Measurements from ENCODE around the gene TOE1.
"Not testable (repeated sequence)": the region's sequence is repeated elsewhere in the genome, so short reads cannot be mapped to it uniquely, and the experiment has no call there.

The TOE1 gene

DNA sequence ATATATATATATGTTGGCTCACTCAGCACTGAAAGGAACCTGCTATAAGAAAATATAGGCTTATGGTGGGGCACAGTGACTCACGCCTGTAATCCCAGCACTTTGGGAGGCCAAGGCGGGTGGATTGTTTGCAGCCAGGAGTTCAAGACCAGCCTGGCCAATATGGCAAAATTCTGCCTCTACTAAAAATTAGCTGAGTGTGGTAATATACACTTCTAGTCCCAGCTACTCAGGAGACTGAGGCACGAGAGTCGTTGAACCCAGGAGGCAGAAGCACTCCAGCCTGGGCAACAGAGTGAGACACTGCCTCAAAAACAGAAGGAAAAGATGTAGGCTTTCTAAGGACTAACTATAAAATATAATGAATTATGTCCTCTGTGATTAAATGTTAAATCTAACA, 14.9 kb downstream of the TOE1 start:
- DNase-seq (ENCODE audit: low spot score), result no peak

DNA sequence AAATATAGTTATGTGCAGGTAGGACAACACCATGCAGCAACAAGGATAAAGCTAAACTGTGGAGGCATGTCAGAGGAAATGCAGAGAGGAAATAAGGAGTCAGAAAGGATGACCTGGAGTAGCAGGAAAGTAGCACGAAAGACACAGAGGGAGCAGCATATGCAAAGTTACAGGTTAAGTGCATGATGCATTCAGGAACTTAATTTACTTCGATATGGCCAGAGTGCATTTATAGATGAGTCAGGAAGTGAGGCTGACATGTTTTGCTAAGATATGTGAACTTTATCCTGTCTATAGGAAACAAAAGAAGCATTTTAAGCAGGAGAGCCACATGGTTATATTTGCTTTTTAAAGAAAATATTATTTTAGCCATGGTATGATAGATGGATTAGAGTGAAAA, 15.7 kb downstream of the TOE1 start:
- no peak for DNase-seq (ENCODE audit: low spot score)

DNA sequence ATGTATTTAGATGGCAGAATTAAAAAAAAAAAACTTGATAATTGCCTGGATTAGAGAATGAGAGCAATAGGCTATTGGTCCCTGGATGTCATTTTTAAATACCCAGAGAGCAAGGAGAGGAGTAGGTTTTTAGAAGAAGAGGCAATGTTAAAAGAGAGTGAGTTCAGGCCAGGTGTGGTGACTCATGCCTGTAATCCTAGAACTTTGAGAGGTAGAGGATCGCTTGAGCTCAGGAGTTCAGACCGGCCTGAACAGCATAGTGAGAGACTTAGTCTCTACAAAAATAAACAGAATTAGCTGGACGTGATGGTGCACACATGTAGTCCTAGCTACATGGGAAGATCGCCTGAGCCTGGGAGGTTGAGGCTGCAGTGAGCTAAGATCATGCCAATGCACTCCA, 16.2 kb downstream of the TOE1 start:
- DNase-seq (ENCODE audit: low spot score), result no peak

DNA sequence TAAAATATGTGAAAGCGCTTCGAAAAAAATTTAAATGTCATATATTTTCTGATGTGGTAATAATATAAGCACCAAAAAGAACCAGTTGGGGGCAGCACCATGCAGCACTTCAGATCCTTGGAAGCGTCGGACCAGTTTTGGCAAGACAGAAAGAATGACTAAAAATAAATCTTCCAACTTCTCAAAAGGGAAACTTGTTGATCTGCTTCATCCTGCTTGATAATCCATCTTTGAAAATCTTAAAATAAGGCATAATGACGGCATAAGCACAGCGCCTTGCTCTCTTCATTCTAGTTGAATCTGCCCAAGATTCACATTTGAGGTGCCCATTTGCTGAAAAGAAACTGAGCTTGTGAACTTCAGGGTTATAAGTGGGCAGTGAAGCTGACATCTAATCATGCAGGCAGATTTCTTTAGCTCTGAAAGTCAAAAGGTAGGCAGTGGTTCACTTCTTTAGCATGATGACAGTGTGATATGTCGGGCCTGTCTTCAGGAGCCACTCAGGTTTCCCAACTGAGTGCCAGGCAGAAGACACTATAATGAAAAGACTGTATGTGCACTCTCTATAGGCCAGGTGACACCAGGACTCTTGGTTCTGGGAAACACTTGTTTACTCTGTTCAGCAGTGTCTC, 20.0 kb downstream of the TOE1 start:
- DNase-seq (ENCODE audit: low spot score), result peak; percentile 21

DNA sequence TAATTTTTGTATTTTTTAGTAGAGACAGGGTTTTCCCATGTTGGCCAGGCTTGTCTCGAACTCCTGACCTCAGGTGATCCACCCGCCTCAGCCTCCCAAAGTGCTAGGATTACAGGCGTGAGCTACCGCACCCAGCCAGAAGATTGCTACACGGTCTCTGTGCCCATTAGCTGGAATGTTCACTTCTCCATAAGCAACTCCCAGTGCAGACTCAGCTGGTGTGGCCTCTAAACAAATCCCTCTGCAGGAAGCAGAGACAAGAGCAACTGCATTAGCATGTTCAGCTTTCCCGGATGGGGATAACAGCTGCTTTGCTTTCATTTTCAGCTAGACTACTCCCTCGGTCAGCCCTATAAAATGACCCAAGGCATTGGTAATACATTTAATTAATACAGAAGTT, 21.0 kb downstream of the TOE1 start:
- DNase-seq (ENCODE audit: low spot score), result not testable (repeated sequence)

DNA sequence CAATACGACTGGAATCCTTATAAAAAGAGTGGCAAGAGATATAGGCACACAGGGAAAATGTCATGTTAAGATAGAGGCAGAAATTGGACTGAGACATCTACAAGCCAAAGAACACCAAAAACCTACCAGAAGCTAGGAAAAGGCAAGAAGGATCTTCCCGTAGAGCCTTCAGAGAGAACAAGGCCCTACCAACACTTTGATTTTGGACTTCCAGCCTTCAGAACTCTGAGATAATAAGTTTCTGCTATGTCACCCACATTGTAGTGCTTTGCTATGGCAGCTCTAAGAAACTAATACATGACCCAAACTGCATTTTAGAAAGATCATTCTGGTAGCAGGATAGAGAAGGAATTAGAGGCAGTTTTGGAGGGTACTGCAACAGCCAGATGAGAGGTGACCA, 24.3 kb downstream of the TOE1 start:
- no peak for DNase-seq (ENCODE audit: low spot score)

DNA sequence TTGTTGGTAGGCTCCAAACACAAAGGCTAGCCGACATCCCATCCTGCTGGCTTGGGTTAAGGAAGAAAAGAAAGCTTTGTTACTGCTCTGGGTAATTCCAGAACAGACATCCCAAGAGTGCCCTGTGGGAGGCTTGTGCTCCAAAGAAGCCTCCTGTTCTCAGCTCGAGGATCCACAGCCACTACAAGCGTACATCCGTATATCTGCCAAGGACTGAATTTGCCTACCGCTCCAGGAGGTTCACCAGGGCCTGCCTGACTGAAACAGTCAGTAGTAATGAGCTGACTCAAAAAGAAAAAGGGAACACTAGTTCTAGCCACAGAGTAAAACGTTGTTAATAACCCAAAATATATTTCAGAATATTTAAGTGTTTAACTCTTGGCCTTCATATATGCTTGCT, 25.1 kb downstream of the TOE1 start:
- no peak for DNase-seq (ENCODE audit: low spot score)

DNA sequence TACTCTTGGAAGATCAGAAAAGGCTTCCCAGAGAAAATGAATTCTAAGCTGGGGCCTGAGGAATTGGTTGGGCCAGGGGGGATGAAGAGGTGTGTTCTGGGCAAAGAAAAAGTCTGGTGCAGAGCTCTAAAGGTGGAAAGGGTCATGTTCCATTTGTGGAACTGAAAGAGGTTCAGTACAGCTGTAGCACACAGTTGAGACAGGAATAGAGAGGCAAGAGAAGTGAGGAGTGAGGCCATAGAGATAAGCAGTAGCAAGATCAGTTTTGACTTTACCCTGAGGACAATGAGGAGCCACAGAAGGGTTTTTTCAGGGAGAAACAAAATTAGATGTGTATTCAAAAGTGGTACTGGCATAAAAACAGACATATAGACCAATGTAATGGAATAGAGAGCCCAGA, 30.6 kb downstream of the TOE1 start:
- no peak for DNase-seq (ENCODE audit: low spot score)

DNA sequence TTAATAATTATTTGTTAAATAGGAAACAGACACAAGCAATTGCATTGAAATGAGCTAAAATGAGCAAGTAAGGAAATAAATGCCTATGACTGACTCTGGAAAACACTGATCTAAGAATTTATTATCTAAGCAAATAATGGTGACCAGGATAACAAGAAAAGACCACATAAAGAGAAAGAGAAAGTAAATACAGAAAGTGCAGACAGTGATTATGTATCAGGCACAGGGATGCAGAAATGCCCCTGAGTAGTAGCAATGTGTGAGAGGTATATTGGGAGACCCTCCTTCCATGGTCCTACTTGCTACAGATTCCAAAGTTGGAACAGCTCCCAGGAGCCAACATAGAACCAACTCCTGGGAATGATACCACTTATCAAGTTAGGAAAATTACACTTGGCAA, 33.6 kb downstream of the TOE1 start:
- DNase-seq (ENCODE audit: low spot score), result no peak

DNA sequence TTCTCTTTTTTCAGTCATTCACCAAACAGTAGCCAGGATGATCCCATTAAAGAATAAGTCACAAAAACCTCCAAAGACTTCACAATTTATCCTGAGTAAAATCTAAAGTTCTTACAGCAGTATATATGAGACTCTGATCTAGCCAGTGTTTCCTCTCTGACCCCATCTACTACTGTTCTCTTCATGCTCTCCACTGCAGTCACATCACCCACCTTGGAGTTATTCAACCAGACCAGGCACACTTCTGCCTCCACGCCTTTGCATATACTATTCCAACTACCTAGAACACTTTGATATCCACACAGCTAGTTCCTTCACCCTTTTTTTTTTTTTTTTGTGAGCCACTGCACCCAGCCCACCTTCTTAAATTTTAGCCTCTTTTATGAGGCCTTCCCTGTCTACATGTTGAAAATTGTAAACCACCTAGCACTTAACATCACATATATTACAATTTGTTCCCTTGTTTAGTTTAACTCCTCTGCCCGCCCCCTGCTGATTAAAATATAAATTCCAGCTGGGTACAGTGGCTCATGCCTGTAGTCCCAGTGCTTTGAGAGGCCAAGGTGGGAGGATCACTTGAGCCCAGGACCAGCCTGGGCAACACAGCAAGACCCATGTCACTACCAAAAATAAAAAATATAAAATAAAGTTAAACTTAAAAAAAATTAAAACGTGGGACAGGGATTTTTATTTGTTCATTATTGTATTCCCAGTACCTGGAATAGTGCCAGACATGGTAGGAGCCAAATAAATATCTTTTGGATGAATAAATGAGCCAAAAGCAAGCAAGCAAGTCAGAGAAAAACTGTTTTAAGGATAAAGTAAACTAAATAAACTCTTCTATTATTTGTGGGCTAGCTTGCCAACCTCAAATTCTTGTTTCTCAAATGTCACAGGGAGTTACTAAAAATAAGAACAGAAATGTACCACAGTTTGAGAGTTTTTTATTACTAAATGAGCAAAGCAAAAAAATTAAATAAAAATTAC, 35.4 kb downstream of the TOE1 start:
- no peak for DNase-seq (ENCODE audit: low spot score)

DNA sequence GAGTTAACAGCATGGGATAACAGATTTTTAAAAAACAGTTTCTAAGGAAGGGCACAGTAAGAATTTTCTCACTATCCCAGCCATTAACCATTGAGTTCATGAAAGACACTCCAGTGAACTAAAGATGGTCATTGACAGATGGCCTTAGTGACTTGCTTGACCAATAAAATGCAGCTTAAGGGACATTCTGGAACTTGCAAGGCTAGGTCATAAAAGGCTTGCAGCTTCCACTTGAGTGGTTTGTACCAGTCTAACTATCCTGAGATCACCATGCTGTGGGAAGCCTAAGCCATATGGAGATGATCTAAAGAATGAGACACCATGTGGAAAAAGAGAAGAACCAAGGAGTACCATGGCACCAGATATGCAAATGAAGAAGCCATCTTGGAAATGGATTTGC, 38.2 kb downstream of the TOE1 start:
- DNase-seq (ENCODE audit: low spot score), result no peak

DNA sequence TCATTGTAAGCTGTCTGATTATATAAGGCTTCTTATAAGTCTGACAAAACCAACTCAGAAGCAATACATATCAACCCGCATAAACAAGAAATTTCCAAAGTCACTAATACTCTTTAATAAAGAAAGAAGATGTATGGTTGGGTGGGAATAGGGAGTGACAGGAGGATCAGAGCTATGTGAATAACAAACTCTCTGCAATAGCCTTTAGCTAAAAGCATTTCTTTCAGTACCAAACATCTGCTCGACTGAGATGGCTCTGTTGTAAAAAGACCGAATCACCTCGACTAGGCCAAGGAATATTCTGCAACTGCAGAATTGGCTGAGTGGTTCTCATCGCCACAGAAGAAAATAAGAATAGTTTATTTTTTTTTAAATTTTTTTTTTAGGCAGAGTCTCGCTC, 39.6 kb downstream of the TOE1 start:
- no peak for DNase-seq (ENCODE audit: low spot score)

DNA sequence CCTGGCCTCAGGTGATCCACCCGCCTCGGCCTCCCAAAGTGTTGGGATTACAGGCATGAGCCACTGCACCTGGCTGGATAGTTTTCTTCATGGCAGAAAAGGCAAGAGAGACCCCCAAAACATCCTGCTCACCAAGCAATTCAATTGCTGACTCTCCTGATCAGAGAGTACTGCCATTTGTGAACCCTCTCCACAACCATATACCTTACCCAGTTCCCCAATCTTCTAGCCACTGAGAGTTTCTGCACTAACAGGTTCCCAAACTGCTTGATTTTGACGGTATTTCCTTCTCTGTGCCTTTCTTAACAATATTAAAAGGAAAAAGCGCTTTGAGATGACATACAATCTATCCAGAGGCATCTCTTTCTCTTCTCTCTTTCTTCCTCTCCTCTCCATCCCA, 40.2 kb downstream of the TOE1 start:
- DNase-seq (ENCODE audit: low spot score), result no peak

DNA sequence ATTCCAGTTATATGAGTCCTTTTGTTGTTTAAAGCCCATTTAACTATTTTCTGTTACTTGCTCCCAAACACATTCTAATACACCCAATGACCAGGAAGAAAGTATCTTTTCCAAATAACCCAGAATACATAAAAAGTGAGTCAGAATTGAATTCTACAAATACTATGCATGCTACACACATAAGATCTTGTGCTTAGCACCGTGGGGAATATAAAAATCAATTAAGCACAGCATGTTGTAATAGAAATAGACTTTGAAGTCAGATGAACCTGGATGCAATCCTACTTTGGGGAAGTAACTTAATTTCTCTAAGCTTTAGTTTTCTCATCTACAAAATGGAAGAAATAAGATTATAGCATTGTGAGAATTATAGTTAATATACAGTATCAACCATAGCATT, 40.8 kb downstream of the TOE1 start:
- DNase-seq (ENCODE audit: low spot score), result no peak

DNA sequence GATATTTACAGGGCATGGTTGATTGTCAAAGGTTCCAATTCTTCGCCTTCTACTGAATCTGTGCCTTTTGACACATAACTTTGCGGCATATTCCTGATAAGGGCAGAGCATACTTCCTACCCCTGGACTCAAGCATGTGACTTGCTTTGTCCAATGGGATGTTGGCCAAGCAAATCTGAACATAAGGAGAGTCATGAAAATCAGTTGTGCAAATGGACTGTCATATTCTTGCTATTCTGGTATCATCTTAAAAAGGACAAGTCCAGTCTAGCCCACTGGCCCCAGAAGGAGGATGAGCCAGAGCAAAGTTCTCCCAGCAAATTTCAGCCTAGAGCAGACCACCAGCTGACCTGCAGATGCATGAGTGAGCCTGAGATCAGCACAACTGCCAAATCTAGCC, 41.3 kb downstream of the TOE1 start:
- DNase-seq (ENCODE audit: low spot score), result no peak

DNA sequence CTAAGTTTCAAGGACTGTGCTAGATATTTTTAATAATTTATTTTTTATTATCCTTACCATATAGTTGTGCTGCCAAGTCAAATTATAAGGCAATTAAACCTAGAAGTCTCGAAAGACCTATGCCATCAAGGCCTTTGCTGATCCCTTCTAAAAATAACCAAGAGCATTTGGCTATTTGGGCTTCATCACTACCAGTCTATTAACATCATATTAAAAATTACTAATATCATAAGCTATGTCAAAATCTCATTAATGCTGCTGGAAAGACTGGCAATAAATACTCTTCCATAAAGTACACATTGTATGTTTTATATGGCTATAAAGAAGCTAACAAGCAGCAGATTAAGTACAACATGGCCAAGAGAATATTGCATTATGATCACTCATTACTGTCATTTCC, 43.2 kb downstream of the TOE1 start:
- DNase-seq (ENCODE audit: low spot score), result no peak

DNA sequence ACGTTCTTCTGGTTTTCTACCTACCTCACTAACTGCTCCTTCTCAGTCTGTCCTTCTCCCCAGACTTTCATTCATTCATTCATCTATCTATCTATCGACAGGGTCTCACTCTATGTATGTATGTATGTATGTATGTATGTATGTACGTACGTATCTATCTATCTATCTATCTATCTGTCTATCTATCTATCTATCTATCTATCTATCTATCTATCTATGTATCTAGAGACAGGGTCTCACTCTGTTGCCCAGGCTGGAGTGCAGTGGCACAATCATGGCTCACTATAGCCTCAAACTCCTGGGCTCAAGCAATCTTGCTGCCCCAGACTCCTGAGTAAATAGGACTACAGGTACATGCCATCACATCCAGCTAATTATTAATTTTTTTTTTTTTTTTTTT, 44.2 kb downstream of the TOE1 start:
- not testable (repeated sequence) for DNase-seq (ENCODE audit: low spot score)

DNA sequence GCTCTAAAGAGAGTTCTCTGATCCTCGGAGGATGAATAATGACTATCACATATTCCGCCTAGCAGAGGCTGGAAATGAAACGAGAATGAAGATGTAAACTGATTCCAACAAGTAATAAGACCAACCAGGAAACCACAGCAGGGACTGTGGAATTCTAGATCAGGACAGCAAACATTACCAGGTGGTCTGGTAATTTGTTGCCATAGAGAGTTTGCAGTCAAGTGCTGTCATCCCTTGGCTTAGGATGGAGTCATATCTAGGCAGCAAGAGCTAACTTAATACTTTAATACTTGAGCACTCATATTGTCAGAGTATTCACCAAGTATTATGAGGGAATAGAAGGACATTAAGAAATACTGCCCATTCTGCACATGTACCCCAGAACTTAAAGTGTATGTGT, 45.3 kb downstream of the TOE1 start:
- DNase-seq (ENCODE audit: low spot score), result no peak

DNA sequence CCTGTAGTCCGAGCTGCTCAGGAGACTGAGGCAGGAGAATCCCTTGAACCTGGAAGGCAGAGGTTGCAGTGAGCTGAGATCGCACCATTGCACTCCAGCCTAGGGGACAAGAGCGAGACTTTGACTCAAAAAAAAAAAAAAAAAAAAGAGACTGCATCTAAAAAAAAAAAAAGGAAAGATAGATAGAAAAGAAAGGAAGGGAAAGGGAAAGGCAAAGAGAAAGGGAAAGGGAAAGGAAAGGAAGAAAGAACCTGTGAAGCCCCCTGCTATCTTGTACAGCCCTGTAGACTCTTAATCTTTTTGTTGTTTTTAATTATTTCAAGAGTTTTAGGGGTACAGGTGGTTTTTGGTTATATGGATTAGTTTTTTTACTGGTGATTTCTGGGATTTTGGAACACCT, 46.2 kb downstream of the TOE1 start:
- no peak for DNase-seq (ENCODE audit: low spot score)

Data from SK-N-DZ (cell line).